HL-60 (cell line): ENCODE results near the gene PGAP6.
"Not testable (repeated sequence)": the region's sequence is repeated elsewhere in the genome, so short reads cannot be mapped to it uniquely, and the experiment has no call there.

Experiments used
- DNase-seq, 2 experiments: peaks; one replicate each; pipeline ENCODE4 v3.0.0-alpha.2; 2010 to 2020; ENCODE audit warnings: low read depth in 1 of 2, low spot score in 1 of 2
- H3K27ac ChIP-seq: fragments of 250-450 bp; sonication (Bioruptor Pico); replicated peaks from 2 replicates; pipeline ENCODE4 v1.5.1; 2020; ENCODE audit warnings: mild to moderate bottlenecking, moderate library complexity
- H3K27me3 ChIP-seq: fragments of 250-450 bp; sonication (Bioruptor Pico); 2 replicates; pipeline ENCODE4 v1.5.1; 2021; ENCODE audit warnings: mild to moderate bottlenecking, moderate library complexity; ENCODE audit not compliant: insufficient read depth, poor library complexity, severe bottlenecking
- H3K4me3 ChIP-seq: replicated peaks from 2 replicates; pipeline ENCODE4 v1.5.1; 2011; ENCODE audit warnings: mild to moderate bottlenecking, control low read depth, low read length; ENCODE audit not compliant: insufficient read depth
- GABPA ChIP-seq: IDR thresholded peaks from 2 replicates; pipeline ENCODE4 v1.6.1; 2012; ENCODE audit warnings: low read depth
- POLR2AphosphoS5 ChIP-seq: IDR thresholded peaks from 2 replicates; pipeline ENCODE4 v1.6.1; 2012; ENCODE audit warnings: low read depth
- SPI1 ChIP-seq: IDR thresholded peaks from 2 replicates; pipeline ENCODE4 v1.6.1; 2012; ENCODE audit warnings: low read depth, mild to moderate bottlenecking, borderline replicate concordance
- TF ChIP-seq, protein P1 (sequence below): IDR thresholded peaks from one replicate; pipeline ENCODE4 v1.5.1; 2011; ENCODE audit warnings: low read length, control low read depth, inconsistent platforms; ENCODE audit not compliant: insufficient read depth
- TF ChIP-seq, protein P2 (sequence below): IDR thresholded peaks from 2 replicates; pipeline ENCODE4 v1.6.1; 2012; ENCODE audit warnings: low read depth; ENCODE audit not compliant: insufficient replicate concordance

PGAP6 gene

DNA sequence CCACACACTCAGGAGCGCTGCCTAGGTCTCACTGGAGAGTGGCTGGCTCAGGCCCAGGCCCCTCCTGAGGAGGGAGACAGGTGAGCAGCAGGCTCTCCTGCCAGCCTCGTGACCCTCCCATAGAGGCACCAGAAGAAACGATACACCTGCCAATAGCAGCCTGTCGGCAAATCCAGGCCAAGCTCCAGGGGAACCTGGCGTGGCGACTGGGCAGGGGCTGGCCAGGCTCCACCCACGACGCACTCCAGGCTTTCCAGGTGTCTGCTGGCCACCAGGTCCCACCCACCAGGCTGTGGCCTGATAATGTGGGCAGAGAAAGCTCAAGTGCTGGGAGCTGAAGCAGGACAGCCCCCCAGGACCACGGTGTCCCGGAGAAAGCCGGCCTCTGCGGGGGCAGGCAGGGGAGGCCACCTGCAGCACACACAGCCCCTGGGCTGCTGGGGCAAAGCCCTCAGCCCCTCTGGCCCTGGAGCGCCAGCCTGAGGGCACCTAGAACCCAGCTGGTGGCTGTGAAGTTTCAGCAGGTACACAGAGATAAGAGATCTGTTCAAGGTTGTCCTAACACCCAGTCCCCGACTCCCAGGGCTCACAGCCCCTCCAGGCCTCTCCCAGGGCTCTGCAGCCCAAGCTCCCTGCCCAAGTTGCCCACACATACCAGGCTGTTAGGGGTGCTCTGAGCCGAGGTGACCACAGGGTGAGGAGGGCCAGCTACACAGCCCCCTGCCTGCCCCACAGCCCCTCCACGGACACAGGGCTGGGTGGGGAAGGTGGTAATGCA is 2.4 kb downstream of the PGAP6 start:
- no peak overlapping the region for H3K4me3 ChIP-seq
- no peak for DNase-seq
- no peak overlapping the region for H3K27ac ChIP-seq
- H3K27me3 ChIP-seq, result no peaks in the 10 kb centered on the region
- no peak for TF ChIP-seq POLR2AphosphoS5
- TF ChIP-seq, protein P1, sequence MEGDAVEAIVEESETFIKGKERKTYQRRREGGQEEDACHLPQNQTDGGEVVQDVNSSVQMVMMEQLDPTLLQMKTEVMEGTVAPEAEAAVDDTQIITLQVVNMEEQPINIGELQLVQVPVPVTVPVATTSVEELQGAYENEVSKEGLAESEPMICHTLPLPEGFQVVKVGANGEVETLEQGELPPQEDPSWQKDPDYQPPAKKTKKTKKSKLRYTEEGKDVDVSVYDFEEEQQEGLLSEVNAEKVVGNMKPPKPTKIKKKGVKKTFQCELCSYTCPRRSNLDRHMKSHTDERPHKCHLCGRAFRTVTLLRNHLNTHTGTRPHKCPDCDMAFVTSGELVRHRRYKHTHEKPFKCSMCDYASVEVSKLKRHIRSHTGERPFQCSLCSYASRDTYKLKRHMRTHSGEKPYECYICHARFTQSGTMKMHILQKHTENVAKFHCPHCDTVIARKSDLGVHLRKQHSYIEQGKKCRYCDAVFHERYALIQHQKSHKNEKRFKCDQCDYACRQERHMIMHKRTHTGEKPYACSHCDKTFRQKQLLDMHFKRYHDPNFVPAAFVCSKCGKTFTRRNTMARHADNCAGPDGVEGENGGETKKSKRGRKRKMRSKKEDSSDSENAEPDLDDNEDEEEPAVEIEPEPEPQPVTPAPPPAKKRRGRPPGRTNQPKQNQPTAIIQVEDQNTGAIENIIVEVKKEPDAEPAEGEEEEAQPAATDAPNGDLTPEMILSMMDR, result no peak
- no peak for TF ChIP-seq SPI1
- no peak for TF ChIP-seq GABPA
- TF ChIP-seq, protein P2, sequence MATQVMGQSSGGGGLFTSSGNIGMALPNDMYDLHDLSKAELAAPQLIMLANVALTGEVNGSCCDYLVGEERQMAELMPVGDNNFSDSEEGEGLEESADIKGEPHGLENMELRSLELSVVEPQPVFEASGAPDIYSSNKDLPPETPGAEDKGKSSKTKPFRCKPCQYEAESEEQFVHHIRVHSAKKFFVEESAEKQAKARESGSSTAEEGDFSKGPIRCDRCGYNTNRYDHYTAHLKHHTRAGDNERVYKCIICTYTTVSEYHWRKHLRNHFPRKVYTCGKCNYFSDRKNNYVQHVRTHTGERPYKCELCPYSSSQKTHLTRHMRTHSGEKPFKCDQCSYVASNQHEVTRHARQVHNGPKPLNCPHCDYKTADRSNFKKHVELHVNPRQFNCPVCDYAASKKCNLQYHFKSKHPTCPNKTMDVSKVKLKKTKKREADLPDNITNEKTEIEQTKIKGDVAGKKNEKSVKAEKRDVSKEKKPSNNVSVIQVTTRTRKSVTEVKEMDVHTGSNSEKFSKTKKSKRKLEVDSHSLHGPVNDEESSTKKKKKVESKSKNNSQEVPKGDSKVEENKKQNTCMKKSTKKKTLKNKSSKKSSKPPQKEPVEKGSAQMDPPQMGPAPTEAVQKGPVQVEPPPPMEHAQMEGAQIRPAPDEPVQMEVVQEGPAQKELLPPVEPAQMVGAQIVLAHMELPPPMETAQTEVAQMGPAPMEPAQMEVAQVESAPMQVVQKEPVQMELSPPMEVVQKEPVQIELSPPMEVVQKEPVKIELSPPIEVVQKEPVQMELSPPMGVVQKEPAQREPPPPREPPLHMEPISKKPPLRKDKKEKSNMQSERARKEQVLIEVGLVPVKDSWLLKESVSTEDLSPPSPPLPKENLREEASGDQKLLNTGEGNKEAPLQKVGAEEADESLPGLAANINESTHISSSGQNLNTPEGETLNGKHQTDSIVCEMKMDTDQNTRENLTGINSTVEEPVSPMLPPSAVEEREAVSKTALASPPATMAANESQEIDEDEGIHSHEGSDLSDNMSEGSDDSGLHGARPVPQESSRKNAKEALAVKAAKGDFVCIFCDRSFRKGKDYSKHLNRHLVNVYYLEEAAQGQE, result no peak

DNA sequence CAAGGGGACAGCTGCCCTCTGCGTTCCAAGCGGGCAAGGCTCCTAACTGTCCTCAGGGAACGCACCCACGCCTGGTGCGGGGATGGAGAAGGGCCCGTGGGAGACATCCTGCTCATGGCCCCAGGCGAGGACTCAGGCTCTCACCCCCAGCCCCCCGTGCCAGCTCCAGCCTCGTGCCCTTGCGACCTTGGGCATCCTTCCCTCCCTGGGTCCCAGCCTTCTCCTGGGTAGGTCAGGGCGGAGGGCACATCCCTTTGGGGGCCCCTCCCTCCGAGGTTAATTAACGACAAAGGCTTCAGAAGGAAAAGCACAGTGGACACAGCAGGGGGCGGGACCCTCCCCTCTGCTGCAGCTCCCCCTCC is 3.0 kb downstream of the PGAP6 start:
- H3K27me3 ChIP-seq, result no peaks in the 10 kb centered on the region
- DNase-seq, result no peak
- TF ChIP-seq SPI1 (no peak), GABPA (no peak), POLR2AphosphoS5 (no peak)
- TF ChIP-seq, protein P2, result no peak
- TF ChIP-seq, protein P1, result no peak
- no peak overlapping the region for H3K4me3 ChIP-seq
- no peak overlapping the region for H3K27ac ChIP-seq

DNA sequence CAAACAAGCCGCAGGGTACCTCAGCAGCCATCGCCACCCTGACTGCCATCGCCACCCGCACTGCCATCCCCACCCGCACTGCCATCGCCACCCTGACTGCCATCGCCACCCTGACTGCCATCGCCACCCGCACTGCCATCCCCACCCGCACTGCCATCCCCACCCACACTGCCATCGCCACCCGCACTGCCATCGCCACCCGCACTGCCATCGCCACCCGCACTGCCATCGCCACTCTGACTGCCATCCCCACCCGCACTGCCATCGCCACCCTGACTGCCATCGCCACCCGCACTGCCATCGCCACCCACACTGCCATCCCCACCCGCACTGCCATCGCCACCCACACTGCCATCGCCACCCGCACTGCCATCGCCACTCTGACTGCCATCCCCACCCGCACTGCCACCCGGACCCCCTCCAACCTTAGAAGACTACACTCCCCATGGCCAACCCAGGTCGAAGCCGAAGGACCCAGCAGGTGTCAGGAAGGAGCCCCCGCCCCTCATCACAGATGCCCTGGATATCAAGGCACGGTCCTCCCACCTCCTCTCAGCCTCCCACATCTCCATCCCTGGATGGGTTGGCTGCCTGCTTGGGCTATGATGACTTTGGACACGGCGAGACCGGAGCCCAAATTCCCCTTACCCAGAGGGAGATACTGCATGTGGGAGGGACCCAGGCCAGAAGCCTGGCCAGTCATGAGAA is 3.5 kb downstream of the PGAP6 start:
- H3K27ac ChIP-seq, DNase-seq, H3K27me3 ChIP-seq, H3K4me3 ChIP-seq: not testable (repeated sequence)

DNA sequence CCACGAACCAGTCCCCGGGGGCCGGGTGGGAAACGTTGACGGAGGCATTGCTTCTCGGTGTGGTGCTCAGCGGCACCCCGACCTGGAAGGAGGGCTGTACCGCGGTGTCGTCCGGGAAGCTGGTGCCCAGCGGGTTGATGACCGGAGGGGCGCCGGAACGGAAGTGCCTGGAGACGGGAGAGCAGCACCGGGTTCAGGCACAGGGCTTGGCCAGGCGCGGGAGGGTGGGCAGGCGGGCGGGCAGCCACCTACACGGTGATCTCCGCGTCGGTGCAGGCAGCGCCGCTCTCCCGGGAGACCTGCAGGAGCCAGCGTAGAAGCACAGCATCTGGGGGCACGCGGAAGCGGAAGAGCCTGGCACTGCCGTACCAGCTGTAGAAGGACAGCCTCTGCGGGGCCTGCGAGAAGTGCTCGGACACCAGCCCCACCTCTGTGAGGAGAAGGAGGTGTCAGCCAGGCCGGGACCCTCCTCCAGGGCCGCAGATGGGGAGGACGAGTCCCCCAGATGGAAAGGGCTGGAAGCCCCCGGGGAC is 4.3 kb downstream of the PGAP6 start:
- no peaks in the 10 kb centered on the region for H3K27me3 ChIP-seq
- TF ChIP-seq, protein P2, result no peak
- TF ChIP-seq SPI1 (no peak), GABPA (no peak), POLR2AphosphoS5 (no peak)
- TF ChIP-seq, protein P1, result no peak
- H3K27ac ChIP-seq, result no peak overlapping the region
- H3K4me3 ChIP-seq, result no peak overlapping the region
- no peak for DNase-seq
